AG04450 (cell line): Measurements from ENCODE around the gene MMP19. TPM values are rescaled to one million over a fixed set of nuclear protein-coding genes. Genes with fewer than 3 reads are reported as not detected.

Experiments
- CTCF ChIA-PET: fragments of 300-600, 350-600 bp; formaldehyde crosslinking; extraction: SDS; loops from one replicate; lab custom pipeline; 2022; ENCODE audit warnings: antibody characterized with exemption, inconsistent platforms; lab: Charles Lee
- POLR2A ChIA-PET: fragments of 350-600 bp; formaldehyde crosslinking; extraction: SDS; loops from one replicate; lab custom pipeline; 2021; ENCODE audit warnings: antibody characterized with exemption, inconsistent platforms; lab: Yijun Ruan, JAX
- DNase-seq: peaks from one replicate; pipeline ENCODE4 v3.0.0-alpha.2; 2011; ENCODE audit warnings: low read depth, low spot score
- H3K27ac ChIP-seq: one replicate; pipeline ENCODE4 v1.5.1; 2012; ENCODE audit warnings: low read depth, low read length, control low read depth
- H3K27me3 ChIP-seq: one replicate; pipeline ENCODE4 v1.6.0; 2012; ENCODE audit warnings: low read length; ENCODE audit not compliant: control insufficient read depth, insufficient read depth
- H3K4me3 ChIP-seq: 2 replicates; pipeline ENCODE4 v1.5.1; 2011; ENCODE audit warnings: mild to moderate bottlenecking, low read depth, low read length, control low read depth
- H3K9me3 ChIP-seq: 2 replicates; pipeline ENCODE4 v1.5.1; 2012; ENCODE audit warnings: low read length; ENCODE audit not compliant: control insufficient read depth, insufficient read depth
- CTCF ChIP-seq: IDR thresholded peaks from 2 replicates; pipeline ENCODE4 v1.5.1; 2011; ENCODE audit warnings: low read depth, low read length, control low read depth, inconsistent platforms
- polyA plus RNA-seq: library from polyadenylated mRNA; depleted of rRNA; stranded (reverse); fragments of >200 nt; gene quantifications from 2 replicates; pipeline ENCODE4 v1.2.3, GENCODE V29; 2011

Gene MMP19
- polyA plus RNA-seq, 1 experiment, result 43.8 TPM

GRCh38 chr12:55845361-55845760 lies 2.6 kb upstream of the MMP19 start:
- Histone ChIP-seq H3K4me3 (no peak overlapping the region), H3K9me3 (no peaks in the 10 kb centered on the region), H3K27ac (no peak overlapping the region), H3K27me3 (no peaks in the 10 kb centered on the region)
- no peak for TF ChIP-seq CTCF
- no peak for DNase-seq
- ChIA-PET CTCF (interaction anchor here (0.5 to 0.8 kb wide), 3 partner anchors 82 to 87 kb away, joined by 3 to 5 read pairs (median 5); no protein-coding TSS in a partner anchor), POLR2A (no interaction called here)

- TF ChIP-seq CTCF, result no peak
- Histone ChIP-seq H3K4me3 (no peak overlapping the region), H3K9me3 (no peaks in the 10 kb centered on the region), H3K27me3 (no peaks in the 10 kb centered on the region), H3K27ac (no peak overlapping the region)
- CTCF ChIA-PET, result interaction anchor here (0.6 to 0.8 kb wide), 2 partner anchors 82 to 281 kb away, joined by 4 to 5 read pairs; no protein-coding TSS in a partner anchor
- DNase-seq, result no peak
- POLR2A ChIA-PET, result no interaction called here
Observed at GRCh38 chr12:55844961-55845360, 2.2 kb upstream of the MMP19 start.

- ChIA-PET CTCF (interaction anchor here (0.8 to 1.5 kb wide), 4 partner anchors 14 to 104 kb away, joined by 3 to 5 read pairs (median 4); partner anchors contain the start of gene DNAJC14), POLR2A (no interaction called here)
- TF ChIP-seq CTCF, result no peak
- no peak for DNase-seq
- no peak overlapping the region for H3K4me3 ChIP-seq
- H3K27ac ChIP-seq, result peak overlapping the region; percentile 61
- H3K27me3 ChIP-seq, result no peaks in the 10 kb centered on the region
- no peaks in the 10 kb centered on the region for H3K9me3 ChIP-seq
Observed at GRCh38 chr12:55843431-55843830, 695 bp upstream of the MMP19 start.

- no peak for DNase-seq
- Histone ChIP-seq H3K9me3 (no peaks in the 10 kb centered on the region), H3K27ac (no peak overlapping the region), H3K4me3 (peak overlapping the region; percentile 2; the same call in 1 of the 2 replicates), H3K27me3 (no peaks in the 10 kb centered on the region)
- POLR2A ChIA-PET, result interaction anchor here (0.7 to 1.5 kb wide), 2 partner anchors 10 to 121 kb away, joined by 3 to 5 read pairs; no protein-coding TSS in a partner anchor
- CTCF ChIA-PET, result interaction anchor here (1.2 kb wide), 2 partner anchors 86 to 100 kb away, joined by 3 read pairs; no protein-coding TSS in a partner anchor
- no peak for TF ChIP-seq CTCF
Observed at GRCh38 chr12:55840581-55841351, 2.0 kb downstream of the MMP19 start.
